GM12878 (cell line): Measurements from ENCODE around the gene GSTA3. TPM values are rescaled to one million over a fixed set of nuclear protein-coding genes. Genes with fewer than 3 reads are reported as not detected.

Experiments
- ATAC-seq: fragments of 200-7000 bp; cut with Tn5 transposase; 3 replicates; pipeline ENCODE4 v1.9.1; 2020; ENCODE audit warnings: mild to moderate bottlenecking, moderate library complexity
- BruUV-seq: library from RNA; stranded (reverse); fragments of 400-500 nt; replicated peaks from 2 replicates; lab custom pipeline; 2021; lab: Mats Ljungman, UMichigan
- CTCF ChIA-PET: fragments of 300-600 bp; sonication (Branson Sonifier 250); formaldehyde crosslinking; extraction: SDS; loops from one replicate; lab custom pipeline; 2021; ENCODE audit warnings: inconsistent platforms; lab: Yijun Ruan, JAX
- POLR2A ChIA-PET: fragments of 350-600 bp; formaldehyde crosslinking; extraction: SDS; loops from one replicate; lab custom pipeline; 2021; ENCODE audit warnings: inconsistent platforms; lab: Charles Lee
- RAD21 ChIA-PET: fragments of 300-600 bp; sonication (Branson Sonifier 250); formaldehyde crosslinking; loops from one replicate; lab custom pipeline; 2023; ENCODE audit warnings: antibody characterized with exemption; ENCODE audit not compliant: unreplicated experiment; lab: Charles Lee
- SMC1A ChIA-PET: fragments of 300-600 bp; sonication (Branson Sonifier 250); formaldehyde crosslinking; loops from one replicate; lab custom pipeline; 2023; ENCODE audit not compliant: unreplicated experiment, uncharacterized antibody; lab: Charles Lee
- DNase-seq: peaks from one replicate; pipeline ENCODE4 v3.0.0-alpha.2; 2011; ENCODE audit warnings: low read depth, low spot score
- FAIRE-seq: peaks from 3 replicates; lab custom pipeline; 2011; peaks lifted over from hg19 to GRCh38; lab: Jason Lieb, UNC
- H2AFZ ChIP-seq: 2 replicates; pipeline ENCODE4 v1.6.0; 2011; ENCODE audit warnings: low read depth, low read length, control low read depth; ENCODE audit not compliant: control insufficient read depth
- H3K27ac ChIP-seq: 2 replicates; pipeline ENCODE4 v1.5.1; 2011; ENCODE audit warnings: control low read depth; ENCODE audit not compliant: control insufficient read depth, insufficient read depth
- H3K27me3 ChIP-seq, 2 experiments: replicated peaks in 1 of 2; 2 replicates each; pipeline versions ENCODE4 v1.6.0 to v1.6.1; 2011; ENCODE audit warnings: low read length in 1 of 2; ENCODE audit not compliant: control insufficient read depth in 2 of 2, insufficient read depth in 2 of 2
- H3K36me3 ChIP-seq, 2 experiments: 2 replicates each; pipeline ENCODE4 v1.5.1; 2011; ENCODE audit warnings: low read length in 1 of 2; ENCODE audit not compliant: control insufficient read depth in 2 of 2, insufficient read depth in 2 of 2
- H3K4me1 ChIP-seq: 2 replicates; pipeline ENCODE4 v1.6.1; 2011; ENCODE audit warnings: mild to moderate bottlenecking, low read length, moderate library complexity, mixed read lengths; ENCODE audit not compliant: control insufficient read depth, insufficient read depth
- H3K4me2 ChIP-seq: 2 replicates; pipeline ENCODE4 v1.6.0; 2011; ENCODE audit warnings: control low read depth; ENCODE audit not compliant: control insufficient read depth, insufficient read depth
- H3K4me3 ChIP-seq: fragments of 200-600 bp; sonication (generic); 2 replicates; pipeline ENCODE4 v1.5.1; 2016
- H3K79me2 ChIP-seq: 2 replicates; pipeline ENCODE4 v1.6.0; 2011; ENCODE audit warnings: low read length; ENCODE audit not compliant: control insufficient read depth, insufficient read depth
- H3K9ac ChIP-seq: 2 replicates; pipeline ENCODE4 v1.8.0; 2011; ENCODE audit warnings: low read length, control low read depth, mixed read lengths; ENCODE audit not compliant: control insufficient read depth, insufficient read depth
- H3K9me3 ChIP-seq: replicated peaks from 3 replicates; pipeline ENCODE4 v1.5.1; 2011; ENCODE audit warnings: mild to moderate bottlenecking, low read length; ENCODE audit not compliant: control insufficient read depth, insufficient read depth
- H4K20me1 ChIP-seq: 2 replicates; pipeline ENCODE4 v1.6.0; 2011; ENCODE audit not compliant: control insufficient read depth, insufficient read depth
- ATF7 ChIP-seq: fragments of 450-650 bp; IDR thresholded peaks from 2 replicates; pipeline ENCODE4 v1.6.1; 2016; ENCODE audit warnings: low read depth, mild to moderate bottlenecking
- EGR1 ChIP-seq, 2 experiments: IDR thresholded peaks; 1 replicate in 1 of 2; 2 replicates in 1 of 2; pipeline ENCODE4 v1.6.1; 2011 to 2012; ENCODE audit warnings: low read depth in 2 of 2, low read length in 2 of 2, borderline replicate concordance in 1 of 2, mild to moderate bottlenecking in 1 of 2, moderate library complexity in 1 of 2
- GABPA ChIP-seq: IDR thresholded peaks from 2 replicates; pipeline ENCODE4 v1.6.1; 2014; ENCODE audit warnings: antibody characterized with exemption, low read depth, mild to moderate bottlenecking, inconsistent platforms
- RAD51 ChIP-seq: fragments of 450-650 bp; IDR thresholded peaks from 2 replicates; pipeline ENCODE4 v1.6.1; 2016; ENCODE audit warnings: moderate library complexity, mild to moderate bottlenecking, inconsistent platforms
- ZBTB40 ChIP-seq: fragments of 450-650 bp; IDR thresholded peaks from 2 replicates; pipeline ENCODE4 v1.6.1; 2016; ENCODE audit warnings: mild to moderate bottlenecking, moderate library complexity, borderline replicate concordance
- WGBS: methylation state at CpG from one replicate; pipeline ENCODE4 v1.1.6; 2016; ENCODE audit warnings: low lambda C conversion rate; ENCODE audit not compliant: insufficient replicate concordance, insufficient coverage; ENCODE audit errors: missing lambda C conversion rate; 5-methylcytosine and 5-hydroxymethylcytosine counted together
- in situ Hi-C: fragments of 300-500 bp; cut with MboI; formaldehyde crosslinking; loops from 9 replicates; pipeline ENCODE4 v1.14.3; 2018; ENCODE audit warnings: mixed read lengths
- intact Hi-C: fragments of 100-400 bp; cut with micrococcal nuclease; formaldehyde crosslinking; loops from one replicate; pipeline ENCODE4 v1.14.2; 2022; ENCODE audit not compliant: unreplicated experiment
- polyA plus RNA-seq, 11 experiments: library from polyadenylated mRNA; depleted of rRNA in 4 of 11; unstranded in 6 of 11; stranded (reverse) in 5 of 11; fragments of >200 nt; fragmentation: Nextera tagmentation in 4 of 11; fragmentation: Illumina TruSeq in 1 of 11; extraction: Ambion mirVana in 4 of 11; extraction: Trizol in 1 of 11; gene quantifications; 1 replicate in 1 of 11; 2 replicates in 10 of 11; pipeline versions ENCODE4 v1.2.1 to v1.2.3, GENCODE V29; 2011 to 2016; ENCODE audit warnings: inconsistent platforms in 2 of 11, missing spikeins in 2 of 11, low read depth in 1 of 11
- total RNA-seq, 4 experiments: library from RNA; depleted of rRNA in 3 of 4; stranded (reverse); fragments of >200 nt in 3 of 4; fragmentation: Illumina TruSeq in 1 of 4; extraction: Trizol in 1 of 4; gene quantifications; 2 replicates each; pipeline versions ENCODE4 v1.2.1 to v1.2.3, GENCODE V29; 2013 to 2021

The GSTA3 gene
- total and polyA plus RNA-seq, 10 of the 15 experiments (the other 5 are each of a cell fraction or from before 2014, with no cell fraction given) = not detected

- H3K4me2 ChIP-seq = no peak overlapping the region
- no peak for TF ChIP-seq ATF7
- no peak for TF ChIP-seq ZBTB40
- no peak for TF ChIP-seq GABPA
- no peak for TF ChIP-seq RAD51
- TF ChIP-seq EGR1 (IDR thresholded peaks at IDR 0.05; ENCODE audit: borderline replicate concordance in 1 of 2, low read depth in 2 of 2, low read length in 2 of 2) = no peak
- TF ChIP-seq, all 136 proteins: peak for 0
- Histone ChIP-seq H3K4me1 (no peaks in the 10 kb centered on the region), H3K27ac (no peak overlapping the region), H3K4me3 (no peak overlapping the region), H3K36me3 (no peaks in the 10 kb centered on the region), H2AFZ (no peak overlapping the region), H4K20me1 (no peaks in the 10 kb centered on the region), H3K27me3 (no peaks in the 10 kb centered on the region; a peak in 1 of 4 replicates), H3K9me3 (no peaks in the 10 kb centered on the region), H3K9ac (no peak overlapping the region), H3K79me2 (no peaks in the 10 kb centered on the region)
- WGBS = 37% methylated on average over 10 of the region's 10 CpGs
- ATAC-seq = no peak
- in situ Hi-C loops = no loop called here
- SMC1A ChIA-PET = no interaction called here
- intact Hi-C loops = no loop called here
- RAD21 ChIA-PET = no interaction called here
- no peak for DNase-seq
- CTCF ChIA-PET = no interaction called here
- no peak for FAIRE-seq
- no TSS peak for BruUV-seq
- POLR2A ChIA-PET = no interaction called here
These were observed 12.7 kb upstream of the GSTA3 start for GRCh38 chr6:52922161-52922560.
